HG03135 (cell line): ENCODE data around the gene RFESD.
"Not testable (repeated sequence)": the region's sequence is repeated elsewhere in the genome, so short reads cannot be mapped to it uniquely, and the experiment has no call there.

Experiments
- ATAC-seq: cut with Tn5 transposase; IDR thresholded peaks from one replicate; pipeline ENCODE4 v1.9.1; 2021; ENCODE audit warnings: mild to moderate bottlenecking, moderate library complexity; ENCODE audit not compliant: unreplicated experiment

RFESD gene

DNA sequence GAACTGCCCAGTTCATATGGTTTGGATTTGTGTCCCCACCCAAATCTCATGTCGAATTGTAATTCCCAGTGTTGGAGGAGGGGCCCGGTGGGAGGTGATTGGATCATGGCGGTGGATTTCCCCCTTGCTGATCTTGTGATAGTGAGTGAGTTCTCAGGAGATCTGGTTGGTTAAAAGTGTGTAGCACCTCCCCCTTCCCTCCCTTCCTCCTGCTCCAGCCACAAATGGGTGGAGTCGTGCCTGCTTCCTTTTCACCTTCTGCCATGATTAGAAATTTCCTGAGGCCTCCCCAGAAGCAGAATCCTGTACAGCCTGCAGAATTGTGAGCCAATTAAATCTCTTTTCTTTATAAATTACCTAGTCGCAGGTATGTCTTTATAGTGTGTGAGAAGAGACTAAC lies 59.6 kb downstream of the RFESD start:
- ATAC-seq, result not testable (repeated sequence)

DNA sequence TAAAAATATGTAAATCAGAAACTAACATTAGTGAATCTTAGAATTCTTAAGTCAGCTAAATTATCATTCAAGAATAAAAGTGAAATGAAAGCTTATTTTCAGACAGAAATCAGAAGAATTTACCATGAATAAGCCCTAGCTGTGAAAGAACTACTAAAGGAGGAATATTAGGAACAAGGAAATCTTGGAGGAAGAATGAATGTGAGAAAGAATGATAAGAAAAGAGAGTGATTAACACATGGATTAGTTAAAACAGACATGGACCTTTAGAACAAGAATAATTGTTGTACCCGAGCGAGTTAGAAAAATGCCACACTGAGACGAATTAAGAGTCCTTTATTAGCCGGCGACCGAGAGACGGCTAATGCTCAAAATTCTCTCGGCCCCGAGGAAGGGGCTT lies 60.5 kb downstream of the RFESD start:
- ATAC-seq, result no peak
